Endothelial cell of umbilical vein (primary cell): ENCODE data around the gene COL4A2. TPM values are rescaled to one million over a fixed set of nuclear protein-coding genes. Genes with fewer than 3 reads are reported as not detected.

Experiments used
- BruUV-seq: library from RNA; stranded (reverse); fragments of 400-500 nt; replicated peaks from 2 replicates; lab custom pipeline; 2021; lab: Mats Ljungman, UMichigan
- CTCF ChIA-PET: fragments of 300-600, 350-600 bp; sonication (Branson Sonifier 250); formaldehyde crosslinking; loops from one replicate; lab custom pipeline; 2021; ENCODE audit warnings: antibody characterized with exemption, inconsistent platforms; lab: Charles Lee
- POLR2A ChIA-PET: fragments of 300-600, 350-600 bp; sonication (Branson Sonifier 250); formaldehyde crosslinking; loops from one replicate; lab custom pipeline; 2021; ENCODE audit warnings: antibody characterized with exemption, inconsistent platforms; lab: Charles Lee
- DNase-seq: peaks from one replicate; pipeline ENCODE4 v3.0.0-alpha.2; 2011; ENCODE audit warnings: low read depth, low spot score
- FAIRE-seq: peaks from 2 replicates; lab custom pipeline; 2011; peaks lifted over from hg19 to GRCh38; lab: Jason Lieb, UNC
- H2AFZ ChIP-seq: 2 replicates; pipeline ENCODE4 v1.6.0; 2012; ENCODE audit warnings: low read depth, low read length, control low read depth, inconsistent platforms
- H3K27ac ChIP-seq: 2 replicates; pipeline ENCODE4 v1.5.1; 2011; ENCODE audit warnings: low read depth, mild to moderate bottlenecking, control low read depth, low read length, moderate library complexity; ENCODE audit not compliant: insufficient read depth
- H3K27me3 ChIP-seq, 2 experiments: 2 replicates each; pipeline versions ENCODE4 v1.6.0 to v1.6.1; 2011; ENCODE audit warnings: low read length in 2 of 2, mixed read lengths in 1 of 2; ENCODE audit not compliant: control insufficient read depth in 2 of 2, insufficient read depth in 2 of 2
- H3K36me3 ChIP-seq, 2 experiments: 2 replicates in 1 of 2; 3 replicates in 1 of 2; pipeline ENCODE4 v1.5.1; 2011; ENCODE audit warnings: low read length in 2 of 2, mild to moderate bottlenecking in 1 of 2, moderate library complexity in 1 of 2; ENCODE audit not compliant: control insufficient read depth in 2 of 2, insufficient read depth in 2 of 2; ENCODE audit errors: extremely low read depth in 1 of 2
- H3K4me1 ChIP-seq: 3 replicates; pipeline ENCODE4 v1.5.1; 2011; ENCODE audit warnings: mild to moderate bottlenecking, low read length; ENCODE audit not compliant: control insufficient read depth, insufficient read depth; ENCODE audit errors: extremely low read depth
- H3K4me2 ChIP-seq: 2 replicates; pipeline ENCODE4 v1.6.1; 2011; ENCODE audit warnings: low read length, control low read depth, mixed read lengths; ENCODE audit not compliant: insufficient read depth
- H3K4me3 ChIP-seq, 3 experiments: fragments of 200-600 bp in 1 of 3; sonication (generic), shearing (Covaris generic) in 1 of 3; replicated peaks in 1 of 3; 2 replicates each; pipeline ENCODE4 v1.5.1; 2011 to 2016; ENCODE audit warnings: control low read depth in 3 of 3, low read length in 3 of 3, mild to moderate bottlenecking in 2 of 3, inconsistent platforms in 1 of 3, low read depth in 1 of 3, moderate library complexity in 1 of 3; ENCODE audit not compliant: insufficient read depth in 1 of 3
- H3K79me2 ChIP-seq: 2 replicates; pipeline ENCODE4 v1.6.0; 2012; ENCODE audit warnings: low read length, inconsistent platforms; ENCODE audit not compliant: control insufficient read depth, insufficient read depth
- H3K9ac ChIP-seq: replicated peaks from 2 replicates; pipeline ENCODE3; 2011; ENCODE audit warnings: low read length, control low read depth; ENCODE audit not compliant: insufficient read depth; ENCODE audit errors: extremely low read depth
- H3K9me1 ChIP-seq: replicated peaks from 3 replicates; pipeline ENCODE4 v1.6.0; 2011; ENCODE audit warnings: mild to moderate bottlenecking, low read length; ENCODE audit not compliant: control insufficient read depth, insufficient read depth; ENCODE audit errors: extremely low read depth
- H3K9me3 ChIP-seq: replicated peaks from 2 replicates; pipeline ENCODE4 v1.5.1; 2012; ENCODE audit warnings: low read length, inconsistent platforms; ENCODE audit not compliant: control insufficient read depth, insufficient read depth
- H4K20me1 ChIP-seq: replicated peaks from 2 replicates; pipeline ENCODE3; 2011; ENCODE audit warnings: mild to moderate bottlenecking, low read length; ENCODE audit not compliant: control insufficient read depth, insufficient read depth; ENCODE audit errors: extremely low read depth
- CTCF ChIP-seq, 2 donors: IDR thresholded peaks; 1 replicate in 1 of 2; 2 replicates in 1 of 2; pipeline ENCODE4 v1.5.1; 2011; ENCODE audit warnings: low read length in 2 of 2, mild to moderate bottlenecking in 2 of 2, moderate library complexity in 2 of 2, control low read depth in 1 of 2, inconsistent platforms in 1 of 2, low read depth in 1 of 2; ENCODE audit not compliant: insufficient read depth in 1 of 2; ENCODE audit errors: extremely low read depth in 1 of 2
- EZH2 ChIP-seq: IDR thresholded peaks from 2 replicates; pipeline ENCODE4 v1.6.1; 2012; ENCODE audit warnings: borderline replicate concordance, low read depth, mild to moderate bottlenecking, moderate library complexity, low read length, inconsistent platforms; ENCODE audit not compliant: severe bottlenecking
- FOS ChIP-seq: IDR thresholded peaks from 2 replicates; pipeline ENCODE4 v1.6.1; 2011; ENCODE audit warnings: mild to moderate bottlenecking, low read length, moderate library complexity, borderline replicate concordance; ENCODE audit not compliant: insufficient read depth
- GATA2 ChIP-seq: IDR thresholded peaks from 2 replicates; pipeline ENCODE4 v1.7.0; 2011; ENCODE audit warnings: low read depth, mild to moderate bottlenecking, moderate library complexity, mixed read lengths, low read length; ENCODE audit not compliant: insufficient read length, insufficient read depth
- JUN ChIP-seq: IDR thresholded peaks from 2 replicates; pipeline ENCODE4 v1.6.1; 2011; ENCODE audit warnings: borderline replicate concordance, low read depth; ENCODE audit not compliant: insufficient read length, insufficient read depth
- MAX ChIP-seq: IDR thresholded peaks from 2 replicates; pipeline ENCODE4 v1.6.1; 2011; ENCODE audit not compliant: insufficient read depth, insufficient read length
- MYC ChIP-seq: IDR thresholded peaks from one replicate; pipeline ENCODE4 v1.6.1; 2011; ENCODE audit warnings: mild to moderate bottlenecking, low read depth, low read length
- POLR2A ChIP-seq: IDR thresholded peaks from 2 replicates; pipeline ENCODE4 v1.6.1; 2012; ENCODE audit warnings: low read depth, mild to moderate bottlenecking, control low read depth, low read length
- POLR2AphosphoS5 ChIP-seq: IDR thresholded peaks from 2 replicates; pipeline ENCODE4 v1.6.1; 2012; ENCODE audit warnings: low read depth, mild to moderate bottlenecking, control low read depth, low read length, moderate library complexity; ENCODE audit not compliant: insufficient read depth
- dilution Hi-C: fragments of 300-500 bp; cut with MboI; formaldehyde crosslinking; loops from one replicate; pipeline ENCODE4 v1.15.0; 2019; ENCODE audit warnings: low sequenced_read_pairs; ENCODE audit not compliant: extremely low pct_ligation_motif_present
- intact Hi-C: fragments of 100-400 bp; cut with micrococcal nuclease; formaldehyde crosslinking; loops from one replicate; pipeline ENCODE4 v1.10.0; 2022
- polyA plus RNA-seq, 4 experiments: library from polyadenylated mRNA; depleted of rRNA in 3 of 4; stranded (reverse) in 3 of 4; unstranded in 1 of 4; fragments of >200 nt; gene quantifications; 2 replicates each; pipeline versions ENCODE4 v1.2.1 to v1.2.3, GENCODE V29; 2011 to 2012; ENCODE audit warnings: missing spikeins in 1 of 4
- total RNA-seq: library from RNA; stranded (reverse); gene quantifications from 2 replicates; pipeline ENCODE4 v1.2.3, GENCODE V29; 2021

The COL4A2 gene
- total and polyA plus RNA-seq, 2 donors (not counting 3 experiments of a cell fraction or from before 2014, with no cell fraction given), result 792 to 940 TPM

- H3K9me1 ChIP-seq, result no peaks in the 10 kb centered on the region
- intact Hi-C loops, result no loop called here
- H4K20me1 ChIP-seq, result no peaks in the 10 kb centered on the region
- BruUV-seq, result no TSS peak
- no peak overlapping the region for H3K27ac ChIP-seq
- no peaks in the 10 kb centered on the region for H3K79me2 ChIP-seq
- no peak overlapping the region for H2AFZ ChIP-seq
- H3K4me2 ChIP-seq, result no peak overlapping the region
- CTCF ChIA-PET, result interaction anchor here (1.4 kb wide), 1 partner anchor 14 kb away, joined by 4 read pairs; no protein-coding TSS in a partner anchor
- TF ChIP-seq MYC (no peak), POLR2AphosphoS5 (no peak), POLR2A (no peak), FOS (no peak), EZH2 (no peak), JUN (no peak), CTCF (IDR thresholded peaks at IDR 0.05; ENCODE audit: extremely low read depth in 1 of 2, insufficient read depth in 1 of 2, low read depth in 1 of 2, low read length in 2 of 2) (no peak), MAX (no peak), GATA2 (no peak)
- H3K27me3 ChIP-seq, result no peaks in the 10 kb centered on the region
- H3K4me1 ChIP-seq, result no peaks in the 10 kb centered on the region
- POLR2A ChIA-PET, result interaction anchor here (0.5 kb wide), 1 partner anchor 20 kb away, joined by 8 read pairs; no protein-coding TSS in a partner anchor
- H3K9me3 ChIP-seq, result no peaks in the 10 kb centered on the region
- no peak for FAIRE-seq
- no peak overlapping the region for H3K9ac ChIP-seq
- no peaks in the 10 kb centered on the region for H3K36me3 ChIP-seq
- H3K4me3 ChIP-seq, result no peak overlapping the region
- DNase-seq, result no peak
- dilution Hi-C loops, result no loop called here
These were observed 228.4 kb downstream of the COL4A2 start for GRCh38 chr13:110535526-110535925.
